ENCODE measurements around the gene GCKR.
"Not testable (repeated sequence)": the region's sequence is repeated elsewhere in the genome, so short reads cannot be mapped to it uniquely, and the experiment has no call there.

Gene GCKR

GRCh38 chr2:27544143-27544821 is 47.6 kb downstream of the GCKR start:
- DNase-seq (ENCODE audit: low spot score): no peak
- no peak for TF ChIP-seq CTCF (conservative IDR thresholded peaks at IDR 0.05; ENCODE audit: low read depth)
- ChIA-PET POLR2A (ENCODE audit: low non-redundant PET) (no interaction called here), CTCF (no interaction called here)
- no peak overlapping the region for H3K27ac ChIP-seq

GRCh38 chr2:27545348-27546141 is 48.9 kb downstream of the GCKR start:
- H3K27ac ChIP-seq: no peak overlapping the region
- DNase-seq (ENCODE audit: low spot score): peak; percentile 7
- CTCF ChIA-PET: interaction anchor here (0.7 kb wide), 1 partner anchor 1170 kb away, joined by 3 read pairs; no protein-coding TSS in a partner anchor
- no peak for TF ChIP-seq CTCF (conservative IDR thresholded peaks at IDR 0.05; ENCODE audit: low read depth)
- POLR2A ChIA-PET (ENCODE audit: low non-redundant PET): no interaction called here

- no peak overlapping the region for H3K27ac ChIP-seq
- CTCF ChIA-PET: interaction anchor here (0.7 kb wide), 1 partner anchor 29 kb away, joined by 3 read pairs; no protein-coding TSS in a partner anchor
- no peak for DNase-seq (ENCODE audit: low spot score)
- POLR2A ChIA-PET (ENCODE audit: low non-redundant PET): no interaction called here
- no peak for TF ChIP-seq CTCF (conservative IDR thresholded peaks at IDR 0.05; ENCODE audit: low read depth)
These were observed 52.7 kb downstream of the GCKR start for GRCh38 chr2:27549303-27549702.

GRCh38 chr2:27551514-27551913 is 54.9 kb downstream of the GCKR start:
- H3K27ac ChIP-seq: no peak overlapping the region
- DNase-seq (ENCODE audit: low spot score): no peak
- TF ChIP-seq CTCF (conservative IDR thresholded peaks at IDR 0.05; ENCODE audit: low read depth): no peak
- CTCF ChIA-PET: no interaction called here
- POLR2A ChIA-PET (ENCODE audit: low non-redundant PET): no interaction called here

- ChIA-PET POLR2A (ENCODE audit: low non-redundant PET) (no interaction called here), CTCF (no interaction called here)
- TF ChIP-seq CTCF (conservative IDR thresholded peaks at IDR 0.05; ENCODE audit: low read depth): no peak
- DNase-seq (ENCODE audit: low spot score): no peak
- H3K27ac ChIP-seq: no peak overlapping the region
These were observed 56.3 kb downstream of the GCKR start for GRCh38 chr2:27552941-27553340.

- CTCF ChIA-PET; H3K27ac ChIP-seq; DNase-seq (ENCODE audit: low spot score); POLR2A ChIA-PET (ENCODE audit: low non-redundant PET): not testable (repeated sequence)
These were observed 57.8 kb downstream of the GCKR start for GRCh38 chr2:27554451-27554850.

GRCh38 chr2:27559228-27559627 is 62.6 kb downstream of the GCKR start:
- ChIA-PET CTCF (no interaction called here), POLR2A (ENCODE audit: low non-redundant PET) (no interaction called here)
- H3K27ac ChIP-seq: no peak overlapping the region
- TF ChIP-seq CTCF (conservative IDR thresholded peaks at IDR 0.05; ENCODE audit: low read depth): no peak
- no peak for DNase-seq (ENCODE audit: low spot score)

Measured in RWPE1 (cell line).